SU-DHL-6 (cell line): Measurements from ENCODE around the gene MED14.

Experiments
- H2AFZ ChIP-seq: fragments of 200-600 bp; sonication (generic); 2 replicates; pipeline ENCODE4 v1.6.1; 2014; ENCODE audit warnings: low read depth, mild to moderate bottlenecking, moderate library complexity, mixed read lengths, antibody characterized with exemption, low read length; ENCODE audit not compliant: severe bottlenecking
- H3F3A ChIP-seq: fragments of 200-600 bp; shearing (Covaris generic); 2 replicates; pipeline ENCODE4 v1.6.0; 2016; ENCODE audit warnings: antibody characterized with exemption, mild to moderate bottlenecking; ENCODE audit not compliant: insufficient read depth
- H3K27ac ChIP-seq: fragments of 200-600 bp; sonication (generic); 2 replicates; pipeline ENCODE4 v1.5.1; 2016; ENCODE audit warnings: low read depth, mild to moderate bottlenecking, low read length, moderate library complexity, mixed read lengths
- H3K27me3 ChIP-seq: fragments of 200-600 bp; sonication (generic), shearing (Covaris generic); 2 replicates; pipeline ENCODE4 v1.6.0; 2014; ENCODE audit warnings: mild to moderate bottlenecking, low read length
- H3K36me3 ChIP-seq: fragments of 200-600 bp; sonication (generic); 2 replicates; pipeline ENCODE4 v1.6.1; 2014; ENCODE audit warnings: mild to moderate bottlenecking, low read length, mixed read lengths
- H3K4me2 ChIP-seq: fragments of 300-600, 200-600 bp; shearing (Covaris generic), sonication (generic); 2 replicates; pipeline ENCODE4 v1.6.0; 2014; ENCODE audit warnings: low read length, low read depth, mild to moderate bottlenecking; ENCODE audit not compliant: poor library complexity, severe bottlenecking
- H3K4me3 ChIP-seq: fragments of 200-600 bp; sonication (generic); 2 replicates; pipeline ENCODE4 v1.5.1; 2014; ENCODE audit warnings: antibody characterized with exemption, low read length, mild to moderate bottlenecking, mixed read lengths; ENCODE audit not compliant: insufficient read depth, poor library complexity, severe bottlenecking
- H3K79me2 ChIP-seq: fragments of 200-600 bp; sonication (generic); 2 replicates; pipeline ENCODE4 v1.6.1; 2014; ENCODE audit warnings: mild to moderate bottlenecking, low read length, moderate library complexity; ENCODE audit not compliant: insufficient read depth
- H3K9ac ChIP-seq: fragments of 200-600 bp; sonication (generic); 2 replicates; pipeline ENCODE4 v1.7.0; 2014; ENCODE audit warnings: mild to moderate bottlenecking, low read length
- H3K9me2 ChIP-seq: fragments of 200-600 bp; sonication (generic); replicated peaks from 2 replicates; pipeline ENCODE4 v1.6.1; 2014; ENCODE audit warnings: low read length; ENCODE audit not compliant: insufficient read depth
- H3K9me3 ChIP-seq: fragments of 200-600 bp; sonication (generic); 2 replicates; pipeline ENCODE4 v1.6.1; 2014; ENCODE audit warnings: low read length, mixed read lengths; ENCODE audit not compliant: insufficient read depth
- H4K20me1 ChIP-seq: fragments of 200-600 bp; sonication (generic); 2 replicates; pipeline ENCODE4 v1.6.1; 2014; ENCODE audit warnings: low read depth, mild to moderate bottlenecking, antibody characterized with exemption, low read length, moderate library complexity, mixed read lengths
- CTCF ChIP-seq: fragments of 200-600 bp; sonication (generic); IDR thresholded peaks from one replicate; pipeline ENCODE4 v1.5.1; 2017; ENCODE audit warnings: antibody characterized with exemption, mild to moderate bottlenecking, low read length, moderate library complexity; ENCODE audit not compliant: insufficient read depth, poor library complexity, severe bottlenecking
- EZH2phosphoT487 ChIP-seq: fragments of 200-600 bp; sonication (generic), shearing (Covaris generic); conservative IDR thresholded peaks from 2 replicates; pipeline ENCODE4 v1.6.1; 2018; ENCODE audit warnings: mild to moderate bottlenecking, antibody characterized with exemption, low read length, moderate library complexity, mixed read lengths

The MED14 gene

GRCh38 chrX:40652664-40653063 lies 82.7 kb downstream of the MED14 start:
- Histone ChIP-seq H3K9me2 (no peaks in the 10 kb centered on the region), H3F3A (peaks cover 22% of the 10 kb centered on the region; the same call in 1 of the 2 replicates), H3K4me3 (no peak overlapping the region), H3K27ac (no peak overlapping the region), H4K20me1 (no peaks in the 10 kb centered on the region), H2AFZ (no peak overlapping the region), H3K79me2 (no peaks in the 10 kb centered on the region), H3K9me3 (no peaks in the 10 kb centered on the region), H3K9ac (no peak overlapping the region), H3K4me2 (no peak overlapping the region), H3K36me3 (peaks cover 4% of the 10 kb centered on the region; the same call in 1 of the 2 replicates), H3K27me3 (no peaks in the 10 kb centered on the region)
- TF ChIP-seq CTCF, result no peak

- Histone ChIP-seq H3K27ac (no peak overlapping the region), H3K36me3 (peaks cover 4% of the 10 kb centered on the region; the same call in 1 of the 2 replicates), H3F3A (peaks cover 23% of the 10 kb centered on the region; the same call in 1 of the 2 replicates), H3K9me2 (no peaks in the 10 kb centered on the region), H3K27me3 (no peaks in the 10 kb centered on the region), H2AFZ (no peak overlapping the region), H3K4me2 (no peak overlapping the region), H3K79me2 (peaks cover 3% of the 10 kb centered on the region), H3K9me3 (no peaks in the 10 kb centered on the region), H4K20me1 (no peaks in the 10 kb centered on the region), H3K9ac (no peak overlapping the region), H3K4me3 (no peak overlapping the region)
- peak; percentile 30 for TF ChIP-seq CTCF
- no peak for TF ChIP-seq EZH2phosphoT487
Observed at GRCh38 chrX:40651620-40652223, 83.6 kb downstream of the MED14 start.

GRCh38 chrX:40647307-40648197 lies 87.8 kb downstream of the MED14 start, which contains the start of gene CXorf38:
CXorf38 (minus strand) TSS chrX:40647561; CDS start chrX:40647520, 41 bp downstream.
- peaks cover 40% of the 10 kb centered on the region for H3K79me2 ChIP-seq
- peak within 1 kb of the TSS; percentile 34 for H2AFZ ChIP-seq
- H3K9me3 ChIP-seq, result no peaks in the 10 kb centered on the region
- H3F3A ChIP-seq, result peaks cover 18% of the 10 kb centered on the region; the same call in 1 of the 2 replicates
- H3K27ac ChIP-seq, result peak within 1 kb of the TSS; percentile 77
- peak within 1 kb of the TSS; percentile 77 for H3K4me3 ChIP-seq
- H3K27me3 ChIP-seq, result no peaks in the 10 kb centered on the region
- H3K36me3 ChIP-seq, result peaks cover 4% of the 10 kb centered on the region; the same call in 1 of the 2 replicates
- no peak for TF ChIP-seq EZH2phosphoT487
- no peak for TF ChIP-seq CTCF
- H3K9ac ChIP-seq, result peak within 1 kb of the TSS; percentile 77
- no peaks in the 10 kb centered on the region for H3K9me2 ChIP-seq
- peak within 1 kb of the TSS; percentile 76 for H3K4me2 ChIP-seq
- no peaks in the 10 kb centered on the region for H4K20me1 ChIP-seq
